Aorta (tissue), 5 donors: ENCODE measurements around the gene KMT5B. TPM values are rescaled to one million over a fixed set of nuclear protein-coding genes. Genes with fewer than 3 reads are reported as not detected.

ENCODE experiments used
- ATAC-seq: fragments of 200-7000 bp; cut with Tn5 transposase; one replicate; pipeline ENCODE4 v1.9.1; 2022; ENCODE audit warnings: moderate library complexity; ENCODE audit not compliant: low FRiP score
- DNase-seq, 2 donors: peaks; one replicate each; pipeline ENCODE4 v3.0.0-alpha.2; 2020
- H3K27ac ChIP-seq, 2 donors: one replicate each; pipeline ENCODE4 v1.5.1; 2013; ENCODE audit warnings: low read length in 2 of 2, mild to moderate bottlenecking in 2 of 2, moderate library complexity in 2 of 2, control low read depth in 1 of 2, inconsistent platforms in 1 of 2, low read depth in 1 of 2
- H3K27me3 ChIP-seq, 2 donors: one replicate each; pipeline ENCODE4 v1.6.1; 2013; ENCODE audit warnings: control low read depth in 1 of 2, low read length in 1 of 2, mild to moderate bottlenecking in 1 of 2, moderate library complexity in 1 of 2; ENCODE audit not compliant: insufficient read depth in 2 of 2, control insufficient read depth in 1 of 2
- H3K36me3 ChIP-seq, 2 donors: one replicate each; pipeline ENCODE4 v1.6.1; 2013; ENCODE audit warnings: control low read depth in 1 of 2, low read length in 1 of 2, mild to moderate bottlenecking in 1 of 2; ENCODE audit not compliant: insufficient read depth in 2 of 2, control insufficient read depth in 1 of 2
- H3K4me1 ChIP-seq, 2 donors: one replicate each; pipeline ENCODE4 v1.6.1; 2013; ENCODE audit warnings: low read length in 2 of 2, control low read depth in 1 of 2, mild to moderate bottlenecking in 1 of 2, moderate library complexity in 1 of 2; ENCODE audit not compliant: insufficient read depth in 2 of 2, control insufficient read depth in 1 of 2
- H3K4me3 ChIP-seq, 2 donors: one replicate each; pipeline ENCODE4 v1.5.1; 2013; ENCODE audit warnings: low read length in 2 of 2, control low read depth in 1 of 2, mild to moderate bottlenecking in 1 of 2
- H3K9me3 ChIP-seq: one replicate; pipeline ENCODE4 v1.6.1; 2013; ENCODE audit warnings: mild to moderate bottlenecking, low read length; ENCODE audit not compliant: control insufficient read depth
- WGBS, 2 donors: extraction: QIAGEN DNeasy Blood & Tissue Kit; methylation state at CpG; one replicate each; pipeline ENCODE4 v1.1.7; 2013; 5-methylcytosine and 5-hydroxymethylcytosine counted together
- intact Hi-C, 2 donors: fragments of 100-400 bp; cut with DNase I; formaldehyde crosslinking; loops; one replicate each; pipeline versions ENCODE4 v1.14.2 to v1.15.0; 2022
- polyA plus RNA-seq, 2 donors: library from polyadenylated mRNA; stranded (reverse); fragments of 200-250 nt; gene quantifications; one replicate each; pipeline ENCODE4 v1.2.3, GENCODE V29; 2013
- total RNA-seq, 2 donors: library from RNA; stranded (reverse); fragmentation: NEBNext Ultra II Directional; extraction: Animal tissue kit (Norgen Biotek cat#: 25700); gene quantifications; one replicate each; pipeline ENCODE4 v1.2.1, GENCODE V29; 2021
- donor health status: healthy with polysubstance abuse.
- donor health status: Bipolar disorder and iron deficiency.
- donor health status: DM: no; HTN: no; CAD: no.
- donor health status: DM: no; HTN: no; CAD: no.
- donor health status: DM: yes; HTN: yes; CAD: no.

KMT5B gene
- total and polyA plus RNA-seq, 4 donors, result 24.4 to 49.6 (median 33.9) TPM

DNA sequence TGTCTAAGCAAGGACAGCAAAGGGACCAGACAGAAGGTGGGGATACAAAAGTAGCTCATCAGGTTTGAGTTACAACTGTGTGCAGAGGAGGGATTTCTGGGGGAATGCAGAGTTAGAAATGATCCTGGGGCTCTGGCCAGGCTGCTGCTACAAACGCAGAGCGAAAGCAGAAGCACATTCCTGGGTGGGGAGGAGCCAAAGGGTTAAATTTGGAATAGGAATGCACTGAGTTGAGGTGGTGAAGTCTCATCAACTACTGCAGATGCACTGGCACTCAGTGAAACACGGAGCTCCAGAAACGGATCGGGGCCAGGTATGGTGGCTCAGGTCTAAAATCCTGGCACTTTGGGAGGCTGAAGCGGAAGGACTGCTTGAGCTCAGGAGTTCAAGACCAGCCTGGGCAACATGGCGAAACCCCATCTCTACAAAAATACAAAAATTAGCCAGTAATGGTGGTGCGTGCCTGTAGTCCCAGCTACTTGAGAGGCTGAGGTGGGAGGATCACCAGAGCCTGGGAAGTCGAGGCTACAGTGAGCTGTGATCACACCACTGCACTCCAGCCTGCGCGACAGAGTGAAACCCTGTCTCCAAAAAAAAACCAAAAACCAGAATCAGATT lies 95.1 kb downstream of the KMT5B start:
- Histone ChIP-seq H3K36me3 (no peaks in the 10 kb centered on the region), H3K27ac (no peak overlapping the region), H3K4me3 (no peak overlapping the region), H3K9me3 (no peaks in the 10 kb centered on the region), H3K4me1 (no peaks in the 10 kb centered on the region), H3K27me3 (no peaks in the 10 kb centered on the region)
- intact Hi-C loops, result no loop called here
- WGBS, 2 donors, result 95 to 97% methylated on average over 11 of the region's 11 CpGs
- no peak for ATAC-seq
- DNase-seq, result no peak

DNA sequence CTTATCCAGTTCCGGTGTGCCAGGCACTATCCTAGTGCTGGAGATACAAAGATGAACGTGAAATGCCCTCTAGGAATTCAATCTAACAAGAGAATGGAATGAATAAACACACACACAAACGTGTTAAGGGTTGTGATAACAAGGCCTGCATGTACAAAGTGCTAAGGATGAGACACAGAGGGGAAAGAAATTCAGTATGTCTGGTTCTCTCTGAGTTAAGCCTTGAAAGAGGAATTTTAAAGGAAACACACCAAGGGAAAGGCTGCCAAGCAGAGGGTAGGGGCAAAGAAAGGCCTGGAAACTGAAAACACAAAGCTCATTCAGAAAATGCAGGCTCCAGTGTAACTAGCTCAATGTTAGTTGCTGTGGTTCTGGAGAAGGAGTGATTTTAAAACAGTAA lies 96.1 kb downstream of the KMT5B start:
- no peak overlapping the region for H3K27ac ChIP-seq
- no peaks in the 10 kb centered on the region for H3K9me3 ChIP-seq
- no peaks in the 10 kb centered on the region for H3K36me3 ChIP-seq
- intact Hi-C loops, result no loop called here
- WGBS, 2 donors, result 86% methylated on average over 3 of the region's 3 CpGs
- H3K4me1 ChIP-seq, result no peaks in the 10 kb centered on the region
- H3K4me3 ChIP-seq, result no peak overlapping the region
- H3K27me3 ChIP-seq, result no peaks in the 10 kb centered on the region
- DNase-seq (no peak), ATAC-seq (no peak)

DNA sequence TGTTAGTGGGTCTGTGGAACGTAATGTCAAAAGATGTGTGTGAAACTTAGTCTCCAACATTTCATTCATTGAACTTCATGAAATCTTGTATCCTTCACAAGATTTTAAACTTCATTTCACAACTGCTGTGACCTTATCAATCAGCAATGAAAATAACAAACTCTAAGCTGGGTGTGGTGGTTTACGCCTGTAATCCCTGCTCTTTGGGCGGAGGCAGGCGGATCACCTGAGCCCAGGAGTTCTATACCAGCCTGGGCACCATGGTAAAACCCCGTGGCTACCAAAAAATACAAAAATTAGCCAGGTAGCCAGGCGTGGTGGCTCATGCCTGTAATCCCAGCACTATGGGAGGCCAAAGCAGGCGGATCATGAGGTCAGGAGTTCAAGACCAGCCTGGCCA lies 97.0 kb downstream of the KMT5B start:
- no peaks in the 10 kb centered on the region for H3K4me1 ChIP-seq
- no peaks in the 10 kb centered on the region for H3K36me3 ChIP-seq
- WGBS, 2 donors, result 94 to 95% methylated on average over 7 of the region's 7 CpGs
- H3K27me3 ChIP-seq, result no peaks in the 10 kb centered on the region
- no peak overlapping the region for H3K4me3 ChIP-seq
- DNase-seq (no peak), ATAC-seq (no peak)
- intact Hi-C loops, result no loop called here
- no peak overlapping the region for H3K27ac ChIP-seq
- no peaks in the 10 kb centered on the region for H3K9me3 ChIP-seq

DNA sequence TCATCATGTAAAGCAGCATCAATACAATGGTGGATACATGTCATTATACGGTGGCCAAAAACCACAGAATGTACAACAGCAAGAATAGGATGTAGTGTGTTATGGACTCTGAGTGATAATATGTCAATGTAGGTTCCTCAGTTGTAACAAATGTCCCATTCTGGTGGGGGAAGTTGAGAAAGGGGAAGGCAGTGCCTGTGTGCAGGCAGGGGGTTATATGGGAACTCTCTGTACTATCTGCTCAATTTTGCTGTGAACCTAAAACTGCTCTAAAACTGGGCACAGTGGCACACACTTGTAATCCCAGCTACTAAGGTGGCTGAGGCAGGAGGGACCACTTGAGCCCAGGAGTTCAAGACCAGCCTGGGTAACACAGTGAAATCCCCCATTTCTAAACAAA lies 97.8 kb downstream of the KMT5B start:
- no peak overlapping the region for H3K4me3 ChIP-seq
- H3K9me3 ChIP-seq, result no peaks in the 10 kb centered on the region
- DNase-seq (no peak), ATAC-seq (no peak)
- H3K27me3 ChIP-seq, result no peaks in the 10 kb centered on the region
- no peaks in the 10 kb centered on the region for H3K36me3 ChIP-seq
- no peak overlapping the region for H3K27ac ChIP-seq
- WGBS, 2 donors, result 92 to 95% methylated on average over 1 of the region's 1 CpG
- no peaks in the 10 kb centered on the region for H3K4me1 ChIP-seq
- intact Hi-C loops, result no loop called here

DNA sequence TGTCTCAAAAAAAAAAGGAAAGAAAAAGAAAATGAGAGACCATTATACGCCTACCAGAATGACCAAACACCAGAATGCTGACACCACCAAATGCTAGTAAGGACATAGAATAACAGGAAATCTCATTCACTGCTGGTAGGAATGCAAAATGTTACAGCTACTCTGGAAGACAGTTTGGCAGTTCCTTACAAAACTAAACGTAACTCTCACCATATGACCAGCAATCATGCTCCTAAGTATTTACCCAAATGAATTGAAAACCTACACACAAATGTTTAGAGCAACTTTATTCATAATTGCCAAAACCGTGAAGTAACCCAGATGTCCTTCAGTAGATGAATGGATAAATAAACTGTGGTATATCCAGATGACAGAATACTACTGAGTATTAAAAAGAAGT lies 99.1 kb downstream of the KMT5B start:
- H3K27me3 ChIP-seq, result no peaks in the 10 kb centered on the region
- H3K4me1 ChIP-seq, result no peaks in the 10 kb centered on the region
- 54 to 55% methylated on average over 3 of the region's 3 CpGs for WGBS, 2 donors
- intact Hi-C loops, result no loop called here
- H3K27ac ChIP-seq, result no peak overlapping the region
- DNase-seq (no peak), ATAC-seq (no peak)
- H3K4me3 ChIP-seq, result no peak overlapping the region
- no peaks in the 10 kb centered on the region for H3K36me3 ChIP-seq
- no peaks in the 10 kb centered on the region for H3K9me3 ChIP-seq

DNA sequence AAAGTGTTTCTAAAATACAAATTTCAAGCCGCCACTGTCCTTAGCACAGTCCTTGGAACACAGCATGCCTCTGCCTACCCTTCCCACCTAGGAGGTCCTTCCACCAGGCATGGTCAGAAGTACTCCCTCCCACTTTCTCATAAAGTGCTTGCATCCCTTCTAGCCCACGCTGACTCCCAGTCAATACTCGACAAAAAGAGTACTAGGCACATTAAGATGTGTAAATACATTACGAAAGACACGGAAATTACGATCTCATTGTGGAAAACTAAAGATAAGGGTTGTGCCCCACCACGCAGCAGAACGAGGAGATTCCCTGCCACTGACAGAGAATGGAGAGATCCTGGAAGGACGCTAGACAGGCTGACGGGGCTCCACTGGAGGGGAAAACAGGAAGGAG lies 105.4 kb downstream of the KMT5B start:
- WGBS, 2 donors, result 82 to 86% methylated on average over 10 of the region's 10 CpGs
- ATAC-seq (no peak), DNase-seq (no peak)
- Histone ChIP-seq H3K36me3 (no peaks in the 10 kb centered on the region), H3K4me3 (no peak overlapping the region), H3K27ac (no peak overlapping the region), H3K27me3 (no peaks in the 10 kb centered on the region), H3K4me1 (no peaks in the 10 kb centered on the region), H3K9me3 (no peaks in the 10 kb centered on the region)
- intact Hi-C loops, result no loop called here

DNA sequence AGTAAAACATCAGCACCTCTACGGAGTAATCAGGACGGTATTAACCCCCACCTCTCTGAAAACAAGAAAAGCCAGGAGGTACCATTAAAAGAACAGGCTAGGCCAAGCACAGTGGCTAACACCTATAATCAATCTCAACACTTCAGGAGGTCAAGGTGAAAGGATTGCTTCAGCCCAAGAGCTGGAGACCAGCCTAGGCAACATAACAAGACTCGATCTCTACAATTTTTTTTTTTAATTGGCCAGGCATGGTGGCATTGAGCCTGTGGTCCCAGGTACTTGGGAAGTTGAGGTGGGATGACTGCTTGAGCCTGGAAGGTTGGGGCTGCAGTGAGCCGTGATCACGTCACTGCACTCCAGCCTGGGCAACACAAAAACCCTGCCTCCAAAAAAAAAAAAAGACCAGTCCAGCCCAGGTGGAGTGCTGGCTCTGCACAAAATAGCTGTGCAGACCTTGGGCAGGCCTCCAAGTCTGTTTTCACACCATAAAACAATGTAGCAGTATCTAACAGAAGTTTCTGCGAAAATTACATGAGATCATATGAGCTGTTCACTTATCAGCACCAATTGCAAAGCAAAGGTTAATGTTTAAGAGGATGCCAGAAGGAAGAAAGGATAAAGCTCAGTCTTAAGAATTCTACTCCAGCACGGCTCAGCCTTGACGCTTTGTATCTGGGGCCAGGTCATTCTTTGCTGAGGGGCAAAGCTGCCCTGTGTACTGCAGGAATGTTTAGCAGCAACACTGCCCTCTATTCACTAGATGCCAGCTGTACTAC lies 106.7 kb downstream of the KMT5B start:
- intact Hi-C loops, result no loop called here
- no peaks in the 10 kb centered on the region for H3K4me1 ChIP-seq
- H3K36me3 ChIP-seq, result no peaks in the 10 kb centered on the region
- WGBS, 2 donors, result 75 to 76% methylated on average over 8 of the region's 8 CpGs
- no peak overlapping the region for H3K27ac ChIP-seq
- no peaks in the 10 kb centered on the region for H3K9me3 ChIP-seq
- no peaks in the 10 kb centered on the region for H3K27me3 ChIP-seq
- ATAC-seq, result no peak
- no peak for DNase-seq
- no peak overlapping the region for H3K4me3 ChIP-seq
